Measurements from ENCODE around the gene ARHGEF2.

ARHGEF2 gene

DNA sequence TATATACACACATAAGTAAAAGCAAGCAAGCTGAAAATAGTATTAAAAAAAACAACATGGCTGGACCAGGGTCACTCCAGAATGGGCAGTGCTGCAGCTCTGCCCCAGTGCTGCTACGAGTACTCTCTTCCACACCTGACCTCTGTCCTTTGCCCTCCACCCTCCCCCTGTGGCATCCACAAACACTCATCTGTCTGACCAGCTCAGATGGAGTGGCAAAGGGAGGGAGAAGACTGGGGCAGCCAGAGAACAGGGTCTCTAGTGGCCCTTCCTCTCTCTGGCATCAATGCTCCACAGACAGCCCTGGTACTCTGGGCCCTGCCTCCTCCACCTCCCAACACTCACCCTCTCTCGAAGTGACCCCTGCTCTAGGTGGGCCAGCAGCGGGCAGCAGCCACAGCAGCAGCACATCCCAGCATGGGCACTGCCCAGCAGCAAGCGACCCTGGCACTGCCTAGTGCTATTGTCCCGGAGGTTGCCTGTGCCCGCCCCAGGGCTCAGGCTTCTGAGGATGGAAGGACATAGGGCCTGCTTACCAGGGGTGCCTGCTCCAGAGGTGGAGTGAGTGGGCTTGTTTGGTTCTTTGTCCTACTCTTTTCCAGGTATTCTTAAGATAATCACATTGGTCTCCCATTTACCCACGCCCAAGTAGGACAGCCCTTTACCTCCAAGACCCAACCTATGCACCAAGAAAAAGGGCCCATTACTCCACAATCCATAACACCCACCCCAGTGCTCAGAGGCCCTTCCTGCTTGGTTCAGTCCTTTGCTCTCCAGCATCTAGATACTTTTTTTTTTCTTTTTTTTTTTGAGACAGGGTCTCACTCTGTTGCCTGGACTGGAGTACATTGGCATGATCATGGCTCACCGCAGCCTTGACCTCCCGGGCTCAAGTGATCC is 6.2 kb downstream of the ARHGEF2 start:
- H3K4me3 ChIP-seq (ENCODE audit: control insufficient read depth, low read depth, low read length), result no peak overlapping the region
- TF ChIP-seq, protein P1, sequence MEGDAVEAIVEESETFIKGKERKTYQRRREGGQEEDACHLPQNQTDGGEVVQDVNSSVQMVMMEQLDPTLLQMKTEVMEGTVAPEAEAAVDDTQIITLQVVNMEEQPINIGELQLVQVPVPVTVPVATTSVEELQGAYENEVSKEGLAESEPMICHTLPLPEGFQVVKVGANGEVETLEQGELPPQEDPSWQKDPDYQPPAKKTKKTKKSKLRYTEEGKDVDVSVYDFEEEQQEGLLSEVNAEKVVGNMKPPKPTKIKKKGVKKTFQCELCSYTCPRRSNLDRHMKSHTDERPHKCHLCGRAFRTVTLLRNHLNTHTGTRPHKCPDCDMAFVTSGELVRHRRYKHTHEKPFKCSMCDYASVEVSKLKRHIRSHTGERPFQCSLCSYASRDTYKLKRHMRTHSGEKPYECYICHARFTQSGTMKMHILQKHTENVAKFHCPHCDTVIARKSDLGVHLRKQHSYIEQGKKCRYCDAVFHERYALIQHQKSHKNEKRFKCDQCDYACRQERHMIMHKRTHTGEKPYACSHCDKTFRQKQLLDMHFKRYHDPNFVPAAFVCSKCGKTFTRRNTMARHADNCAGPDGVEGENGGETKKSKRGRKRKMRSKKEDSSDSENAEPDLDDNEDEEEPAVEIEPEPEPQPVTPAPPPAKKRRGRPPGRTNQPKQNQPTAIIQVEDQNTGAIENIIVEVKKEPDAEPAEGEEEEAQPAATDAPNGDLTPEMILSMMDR (IDR thresholded peaks at IDR 0.05; ENCODE audit: control insufficient read depth, insufficient read depth, low read depth, low read length, missing control alignments), result no peak
- no peak for DNase-seq (ENCODE audit: low read depth)

DNA sequence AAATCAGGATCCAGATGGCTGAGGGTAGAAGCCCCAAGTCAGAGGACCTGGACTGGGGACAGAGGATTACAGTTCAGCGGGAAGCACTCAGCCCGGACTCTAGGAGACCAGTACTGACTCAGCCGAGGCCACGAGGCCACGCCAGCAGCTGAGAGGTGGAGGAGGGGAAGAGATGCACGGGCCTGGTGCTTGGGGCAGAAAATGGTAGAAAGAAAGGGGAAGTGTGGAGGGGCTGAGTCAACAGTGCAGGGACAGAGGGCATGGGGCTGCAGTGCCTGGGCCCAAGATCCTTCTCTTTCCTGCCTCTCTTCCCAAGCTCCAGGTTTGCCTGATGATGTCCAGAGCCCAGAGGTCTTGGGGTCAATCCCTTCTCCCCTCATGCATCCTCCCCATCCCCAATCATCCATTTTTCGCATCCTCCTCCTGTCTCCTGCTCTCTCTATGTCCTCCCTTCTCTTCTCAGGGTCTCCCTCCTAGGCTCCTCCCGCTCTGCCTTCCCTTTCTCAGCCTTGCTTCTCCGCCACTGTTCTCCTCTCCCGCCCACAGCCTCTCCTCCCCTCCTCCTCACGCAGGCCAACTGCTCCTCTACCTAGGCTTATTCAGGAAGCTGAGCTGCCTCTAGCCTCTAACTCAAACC is 7.7 kb downstream of the ARHGEF2 start:
- H3K4me3 ChIP-seq (ENCODE audit: control insufficient read depth, low read depth, low read length), result no peak overlapping the region
- no peak for DNase-seq (ENCODE audit: low read depth)
- TF ChIP-seq, protein P1 (IDR thresholded peaks at IDR 0.05; ENCODE audit: control insufficient read depth, insufficient read depth, low read depth, low read length, missing control alignments), result no peak

DNA sequence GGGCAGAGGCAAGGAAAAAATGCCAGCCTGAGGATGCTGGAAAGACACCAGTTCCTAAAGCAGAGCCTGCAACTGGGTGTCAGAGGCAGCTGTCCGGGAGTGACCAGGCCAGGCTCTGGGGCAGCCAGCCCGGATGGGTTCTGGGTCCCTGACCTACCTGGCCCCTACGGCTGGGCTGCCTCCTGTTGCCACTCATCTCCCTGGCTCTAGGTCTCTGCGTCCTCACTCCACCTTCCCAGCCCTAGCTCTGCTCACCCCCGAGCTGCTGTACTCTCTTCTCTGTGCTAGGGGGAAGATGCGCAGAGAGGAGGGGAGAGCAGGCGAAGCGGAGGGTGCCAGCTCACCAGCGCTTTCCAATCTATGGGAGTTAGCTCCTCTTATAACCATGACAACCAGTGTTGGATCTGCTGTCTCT is 9.0 kb downstream of the ARHGEF2 start:
- TF ChIP-seq, protein P1 (IDR thresholded peaks at IDR 0.05; ENCODE audit: control insufficient read depth, insufficient read depth, low read depth, low read length, missing control alignments), result no peak
- H3K4me3 ChIP-seq (ENCODE audit: control insufficient read depth, low read depth, low read length), result no peak overlapping the region

DNA sequence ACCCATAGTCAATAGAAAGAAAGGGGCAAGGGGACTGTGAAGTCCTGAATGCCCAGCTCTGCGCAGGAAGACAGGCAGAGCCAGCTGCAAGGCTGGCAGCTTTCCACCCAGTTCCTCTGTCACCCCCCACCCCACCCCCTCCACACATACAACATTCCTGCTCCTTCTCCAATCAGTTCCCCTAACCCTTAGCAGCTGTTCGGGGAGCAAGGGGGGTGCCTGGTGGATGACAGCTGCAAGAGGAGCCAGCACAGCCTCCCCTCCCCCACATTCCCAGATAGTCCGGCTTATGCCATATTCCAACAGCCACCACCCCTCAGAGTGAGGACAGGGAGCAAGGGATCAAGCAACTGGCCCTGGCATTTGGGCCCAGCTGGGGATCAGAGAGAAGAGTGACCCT is 9.7 kb downstream of the ARHGEF2 start:
- H3K4me3 ChIP-seq (ENCODE audit: control insufficient read depth, low read depth, low read length), result no peak overlapping the region
- TF ChIP-seq, protein P1 (IDR thresholded peaks at IDR 0.05; ENCODE audit: control insufficient read depth, insufficient read depth, low read depth, low read length, missing control alignments), result no peak
- DNase-seq (ENCODE audit: low read depth), result no peak

More for the DNA sequence above, 9.0 kb downstream of the ARHGEF2 start:
- no peak for DNase-seq (ENCODE audit: low read depth)

DNA sequence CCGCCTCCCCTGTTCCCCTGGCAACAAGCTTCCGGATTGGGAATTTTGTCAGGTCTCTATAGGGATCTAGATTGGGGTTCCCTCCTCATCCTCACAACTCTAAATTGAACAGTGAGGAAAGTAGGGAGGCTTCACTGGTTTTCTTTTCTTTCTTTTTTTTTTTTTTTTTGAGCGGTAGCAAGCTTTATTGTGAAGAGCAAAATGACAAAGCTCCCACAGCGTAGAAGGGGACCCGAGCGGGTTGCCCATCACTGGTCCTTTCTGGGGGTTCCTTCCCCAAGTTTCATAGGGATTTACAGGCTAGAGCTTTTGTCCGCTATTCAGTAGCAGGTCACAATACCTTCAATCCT is 10.3 kb downstream of the ARHGEF2 start:
- no peak overlapping the region for H3K4me3 ChIP-seq (ENCODE audit: control insufficient read depth, low read depth, low read length)
- TF ChIP-seq, protein P1 (IDR thresholded peaks at IDR 0.05; ENCODE audit: control insufficient read depth, insufficient read depth, low read depth, low read length, missing control alignments), result no peak
- no peak for DNase-seq (ENCODE audit: low read depth)

DNA sequence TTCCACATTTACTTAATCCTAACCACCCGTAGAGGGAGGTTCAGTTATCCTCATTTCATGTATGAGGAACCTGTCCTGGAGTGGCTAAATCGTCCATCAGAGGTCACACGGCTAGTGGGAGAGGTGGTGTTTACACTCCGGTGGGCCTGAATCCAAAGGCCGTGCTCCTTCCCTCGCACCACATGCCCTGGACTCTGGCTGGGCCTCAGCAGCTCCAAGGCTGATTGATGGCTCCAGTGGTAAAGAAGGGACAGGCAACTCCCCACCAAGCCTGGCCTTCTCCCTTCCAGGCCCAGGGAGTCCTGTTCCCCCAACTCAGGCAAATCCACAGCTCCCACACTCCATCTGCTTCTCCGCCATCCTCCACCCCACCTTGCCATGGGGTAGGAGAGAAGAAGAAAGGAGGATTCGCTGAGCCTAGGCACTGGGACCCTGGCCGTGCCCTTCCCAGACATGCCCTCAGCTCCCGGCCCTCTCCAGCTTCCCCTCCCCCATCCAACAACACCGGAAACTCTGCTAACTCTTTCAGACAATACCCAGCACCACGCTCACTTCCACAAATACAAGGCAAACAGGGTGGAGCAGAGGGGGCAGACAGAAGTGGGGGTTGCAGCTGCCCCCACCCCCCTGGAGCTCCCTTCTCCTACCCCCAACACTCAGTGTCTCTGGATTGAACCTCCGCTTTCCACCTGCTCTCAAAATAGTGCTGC is 10.9 kb downstream of the ARHGEF2 start:
- no peak overlapping the region for H3K4me3 ChIP-seq (ENCODE audit: control insufficient read depth, low read depth, low read length)
- DNase-seq (ENCODE audit: low read depth), result no peak
- TF ChIP-seq, protein P1 (IDR thresholded peaks at IDR 0.05; ENCODE audit: control insufficient read depth, insufficient read depth, low read depth, low read length, missing control alignments), result no peak

Measured in AG09309 (cell line).